C4-2B (cell line): ENCODE data around the gene ZNF878.

Experiments
- ZFX ChIP-seq: fragments of 450-650 bp; IDR thresholded peaks from 2 replicates; pipeline ENCODE4 v1.6.1; 2017
- TF ChIP-seq, protein P1 (sequence below): fragments of 450-650 bp; conservative IDR thresholded peaks from 2 replicates; pipeline ENCODE4 v1.5.1; 2017; ENCODE audit warnings: mild to moderate bottlenecking

GRCh38 chr19:12043752-12044422 is 8.9 kb downstream of the ZNF878 start:
- TF ChIP-seq, protein P1, sequence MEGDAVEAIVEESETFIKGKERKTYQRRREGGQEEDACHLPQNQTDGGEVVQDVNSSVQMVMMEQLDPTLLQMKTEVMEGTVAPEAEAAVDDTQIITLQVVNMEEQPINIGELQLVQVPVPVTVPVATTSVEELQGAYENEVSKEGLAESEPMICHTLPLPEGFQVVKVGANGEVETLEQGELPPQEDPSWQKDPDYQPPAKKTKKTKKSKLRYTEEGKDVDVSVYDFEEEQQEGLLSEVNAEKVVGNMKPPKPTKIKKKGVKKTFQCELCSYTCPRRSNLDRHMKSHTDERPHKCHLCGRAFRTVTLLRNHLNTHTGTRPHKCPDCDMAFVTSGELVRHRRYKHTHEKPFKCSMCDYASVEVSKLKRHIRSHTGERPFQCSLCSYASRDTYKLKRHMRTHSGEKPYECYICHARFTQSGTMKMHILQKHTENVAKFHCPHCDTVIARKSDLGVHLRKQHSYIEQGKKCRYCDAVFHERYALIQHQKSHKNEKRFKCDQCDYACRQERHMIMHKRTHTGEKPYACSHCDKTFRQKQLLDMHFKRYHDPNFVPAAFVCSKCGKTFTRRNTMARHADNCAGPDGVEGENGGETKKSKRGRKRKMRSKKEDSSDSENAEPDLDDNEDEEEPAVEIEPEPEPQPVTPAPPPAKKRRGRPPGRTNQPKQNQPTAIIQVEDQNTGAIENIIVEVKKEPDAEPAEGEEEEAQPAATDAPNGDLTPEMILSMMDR: no peak
- no peak for TF ChIP-seq ZFX
